OCI-LY7 (cell line): Measurements from ENCODE around the gene FAM193B.
A peak's percentile ranks its signal among the peaks of the same experiment; 100 is the strongest.

Experiments
- EZH2phosphoT487 ChIP-seq: fragments of 200-600 bp; sonication (generic); IDR thresholded peaks from 2 replicates; pipeline ENCODE4 v1.6.1; 2018; ENCODE audit warnings: low read depth, borderline replicate concordance, mild to moderate bottlenecking, mixed run types, antibody characterized with exemption, low read length, moderate library complexity, mixed read lengths
- TF ChIP-seq, protein P1 (sequence below): fragments of 200-600 bp; sonication (generic); conservative IDR thresholded peaks from 2 replicates; pipeline ENCODE4 v1.5.1; 2014; ENCODE audit warnings: mild to moderate bottlenecking, antibody characterized with exemption, low read length, moderate library complexity, mixed read lengths

DNA sequence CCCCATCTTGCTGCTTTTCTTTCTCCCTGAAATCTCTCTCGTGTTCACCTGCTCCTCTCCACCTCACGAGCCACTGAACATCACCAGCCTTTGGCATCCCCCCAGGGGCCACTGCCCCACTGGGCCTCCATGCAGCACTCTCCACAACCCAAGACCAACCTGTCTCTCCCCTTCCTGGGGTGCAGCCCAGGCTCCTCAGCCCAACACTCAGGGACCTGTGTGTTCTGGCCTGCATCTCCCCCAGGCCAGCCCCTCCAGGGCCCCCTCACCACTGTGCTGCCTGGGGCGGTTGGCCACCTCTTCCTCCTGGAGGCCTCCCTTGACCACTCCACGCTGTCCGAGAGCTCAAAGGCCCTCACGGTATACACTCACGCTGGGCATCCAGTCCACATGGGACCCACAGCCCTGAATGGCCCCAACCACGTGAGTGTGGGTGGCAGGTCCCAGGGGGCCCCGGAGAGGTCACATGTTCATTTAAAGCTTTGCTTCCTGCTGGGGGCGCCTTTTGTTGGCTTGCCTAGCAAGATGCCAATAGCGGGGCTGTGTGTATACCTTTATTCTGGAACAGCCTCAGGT is 44.3 kb downstream of the FAM193B start:
- TF ChIP-seq, protein P1, sequence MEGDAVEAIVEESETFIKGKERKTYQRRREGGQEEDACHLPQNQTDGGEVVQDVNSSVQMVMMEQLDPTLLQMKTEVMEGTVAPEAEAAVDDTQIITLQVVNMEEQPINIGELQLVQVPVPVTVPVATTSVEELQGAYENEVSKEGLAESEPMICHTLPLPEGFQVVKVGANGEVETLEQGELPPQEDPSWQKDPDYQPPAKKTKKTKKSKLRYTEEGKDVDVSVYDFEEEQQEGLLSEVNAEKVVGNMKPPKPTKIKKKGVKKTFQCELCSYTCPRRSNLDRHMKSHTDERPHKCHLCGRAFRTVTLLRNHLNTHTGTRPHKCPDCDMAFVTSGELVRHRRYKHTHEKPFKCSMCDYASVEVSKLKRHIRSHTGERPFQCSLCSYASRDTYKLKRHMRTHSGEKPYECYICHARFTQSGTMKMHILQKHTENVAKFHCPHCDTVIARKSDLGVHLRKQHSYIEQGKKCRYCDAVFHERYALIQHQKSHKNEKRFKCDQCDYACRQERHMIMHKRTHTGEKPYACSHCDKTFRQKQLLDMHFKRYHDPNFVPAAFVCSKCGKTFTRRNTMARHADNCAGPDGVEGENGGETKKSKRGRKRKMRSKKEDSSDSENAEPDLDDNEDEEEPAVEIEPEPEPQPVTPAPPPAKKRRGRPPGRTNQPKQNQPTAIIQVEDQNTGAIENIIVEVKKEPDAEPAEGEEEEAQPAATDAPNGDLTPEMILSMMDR = peak; percentile 74
- TF ChIP-seq EZH2phosphoT487 = no peak
